ENCODE results near the gene U2AF1L4.

DNA sequence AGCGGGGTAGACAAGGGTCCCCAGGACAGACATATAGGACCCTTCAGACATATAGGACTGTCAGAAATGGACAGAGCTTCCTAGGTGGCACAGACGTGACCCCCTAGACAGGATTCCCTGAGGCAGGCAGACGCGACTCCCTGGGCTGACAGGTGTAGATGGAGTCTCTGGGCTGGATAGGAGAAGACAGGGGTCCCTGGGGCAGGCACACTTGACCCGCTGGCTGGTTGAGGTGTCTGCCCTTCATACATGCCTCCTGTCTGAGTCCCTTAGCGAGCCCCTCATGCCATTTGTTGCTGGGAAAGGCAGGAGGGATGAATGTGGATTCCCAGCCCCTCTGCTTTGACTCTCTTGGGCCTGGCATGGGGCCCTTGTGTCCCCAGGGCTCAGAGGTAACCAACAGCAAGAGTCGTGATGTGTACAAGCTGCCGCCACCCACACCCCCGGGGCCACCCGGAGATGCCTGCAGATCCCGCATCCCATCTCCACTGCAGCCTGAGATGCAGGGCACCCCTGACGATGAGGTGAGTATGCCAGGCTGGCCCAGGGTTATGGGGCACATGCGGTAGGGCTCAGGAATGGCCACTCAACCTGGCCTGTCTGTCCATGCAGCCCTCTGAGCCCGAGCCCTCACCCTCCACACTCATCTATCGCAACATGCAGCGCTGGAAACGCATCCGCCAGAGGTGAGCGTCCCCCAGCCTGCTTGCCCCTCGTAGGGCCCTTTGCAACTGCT is 8.6 kb upstream of the U2AF1L4 start:
- TF ChIP-seq CTCF (conservative IDR thresholded peaks at IDR 0.05; ENCODE audit: low read length) (no peak), EZH2phosphoT487 (IDR thresholded peaks at IDR 0.05; ENCODE audit: borderline replicate concordance, low read depth, low read length) (no peak)

All from OCI-LY7 (cell line).